ENCODE measurements around the gene XYLT2.
"Not testable (repeated sequence)": the region's sequence is repeated elsewhere in the genome, so short reads cannot be mapped to it uniquely, and the experiment has no call there.

Gene XYLT2

DNA sequence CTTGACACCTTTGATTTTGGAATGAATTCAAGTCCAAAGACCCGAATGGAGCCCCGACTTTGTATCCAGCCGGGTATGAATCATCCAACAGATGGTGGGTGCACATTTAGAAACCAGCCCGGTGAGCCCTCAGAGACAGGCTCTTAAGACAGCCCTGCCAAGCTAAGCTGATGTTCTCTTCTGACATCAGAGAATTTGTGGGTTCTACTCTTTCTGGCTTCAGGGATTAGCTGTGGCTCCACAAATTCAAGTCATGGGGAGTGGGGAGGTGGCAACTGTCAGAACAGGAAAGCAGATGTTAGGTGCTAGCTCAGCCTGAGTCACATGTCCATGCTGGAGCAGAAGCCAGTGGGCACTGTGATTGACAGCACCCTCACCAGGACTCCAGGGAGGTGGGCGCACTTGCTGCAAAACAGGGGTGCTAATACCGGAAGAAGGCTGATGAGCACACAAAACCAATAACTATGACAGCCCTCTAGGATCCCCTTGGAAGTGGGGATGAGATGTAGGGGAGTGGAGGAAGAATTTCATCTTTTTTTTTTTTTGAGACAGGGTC lies 31.4 kb upstream of the XYLT2 start:
- ATAC-seq (ENCODE audit: low read depth) = no peak
- Histone ChIP-seq H3K9me3 (ENCODE audit: severe bottlenecking) (no peaks in the 10 kb centered on the region), H3K4me3 (ENCODE audit: severe bottlenecking) (no peak overlapping the region), H3K27me3 (ENCODE audit: insufficient read depth, poor library complexity, severe bottlenecking) (no peaks in the 10 kb centered on the region), H3K36me3 (ENCODE audit: low read depth) (no peaks in the 10 kb centered on the region), H3K4me1 (ENCODE audit: insufficient read depth, poor library complexity, severe bottlenecking) (peaks cover 15% of the 10 kb centered on the region), H3K27ac (ENCODE audit: poor library complexity, severe bottlenecking) (no peak overlapping the region)
- TF ChIP-seq, protein P1, sequence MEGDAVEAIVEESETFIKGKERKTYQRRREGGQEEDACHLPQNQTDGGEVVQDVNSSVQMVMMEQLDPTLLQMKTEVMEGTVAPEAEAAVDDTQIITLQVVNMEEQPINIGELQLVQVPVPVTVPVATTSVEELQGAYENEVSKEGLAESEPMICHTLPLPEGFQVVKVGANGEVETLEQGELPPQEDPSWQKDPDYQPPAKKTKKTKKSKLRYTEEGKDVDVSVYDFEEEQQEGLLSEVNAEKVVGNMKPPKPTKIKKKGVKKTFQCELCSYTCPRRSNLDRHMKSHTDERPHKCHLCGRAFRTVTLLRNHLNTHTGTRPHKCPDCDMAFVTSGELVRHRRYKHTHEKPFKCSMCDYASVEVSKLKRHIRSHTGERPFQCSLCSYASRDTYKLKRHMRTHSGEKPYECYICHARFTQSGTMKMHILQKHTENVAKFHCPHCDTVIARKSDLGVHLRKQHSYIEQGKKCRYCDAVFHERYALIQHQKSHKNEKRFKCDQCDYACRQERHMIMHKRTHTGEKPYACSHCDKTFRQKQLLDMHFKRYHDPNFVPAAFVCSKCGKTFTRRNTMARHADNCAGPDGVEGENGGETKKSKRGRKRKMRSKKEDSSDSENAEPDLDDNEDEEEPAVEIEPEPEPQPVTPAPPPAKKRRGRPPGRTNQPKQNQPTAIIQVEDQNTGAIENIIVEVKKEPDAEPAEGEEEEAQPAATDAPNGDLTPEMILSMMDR (IDR thresholded peaks at IDR 0.05; ENCODE audit: poor library complexity, severe bottlenecking) = no peak
- no peak for DNase-seq (ENCODE audit: low spot score)

GRCh38 chr17:50316016-50316587 lies 29.8 kb upstream of the XYLT2 start:
- peaks cover 15% of the 10 kb centered on the region for H3K4me1 ChIP-seq (ENCODE audit: insufficient read depth, poor library complexity, severe bottlenecking)
- H3K27ac ChIP-seq (ENCODE audit: poor library complexity, severe bottlenecking) = no peak overlapping the region
- no peaks in the 10 kb centered on the region for H3K27me3 ChIP-seq (ENCODE audit: insufficient read depth, poor library complexity, severe bottlenecking)
- no peaks in the 10 kb centered on the region for H3K9me3 ChIP-seq (ENCODE audit: severe bottlenecking)
- no peaks in the 10 kb centered on the region for H3K36me3 ChIP-seq (ENCODE audit: low read depth)
- H3K4me3 ChIP-seq (ENCODE audit: severe bottlenecking) = no peak overlapping the region
- TF ChIP-seq, protein P1 (IDR thresholded peaks at IDR 0.05; ENCODE audit: poor library complexity, severe bottlenecking) = no peak
- DNase-seq (ENCODE audit: low spot score) (no peak), ATAC-seq (ENCODE audit: low read depth) (peak; percentile 56; the same call in 2 of the 3 replicates)

GRCh38 chr17:50316660-50317059 lies 29.3 kb upstream of the XYLT2 start:
- not testable (repeated sequence) for ATAC-seq (ENCODE audit: low read depth); H3K27ac ChIP-seq (ENCODE audit: poor library complexity, severe bottlenecking); H3K27me3 ChIP-seq (ENCODE audit: insufficient read depth, poor library complexity, severe bottlenecking); H3K4me3 ChIP-seq (ENCODE audit: severe bottlenecking); DNase-seq (ENCODE audit: low spot score); H3K36me3 ChIP-seq (ENCODE audit: low read depth); H3K9me3 ChIP-seq (ENCODE audit: severe bottlenecking)
- H3K4me1 ChIP-seq (ENCODE audit: insufficient read depth, poor library complexity, severe bottlenecking) = peaks cover 15% of the 10 kb centered on the region

DNA sequence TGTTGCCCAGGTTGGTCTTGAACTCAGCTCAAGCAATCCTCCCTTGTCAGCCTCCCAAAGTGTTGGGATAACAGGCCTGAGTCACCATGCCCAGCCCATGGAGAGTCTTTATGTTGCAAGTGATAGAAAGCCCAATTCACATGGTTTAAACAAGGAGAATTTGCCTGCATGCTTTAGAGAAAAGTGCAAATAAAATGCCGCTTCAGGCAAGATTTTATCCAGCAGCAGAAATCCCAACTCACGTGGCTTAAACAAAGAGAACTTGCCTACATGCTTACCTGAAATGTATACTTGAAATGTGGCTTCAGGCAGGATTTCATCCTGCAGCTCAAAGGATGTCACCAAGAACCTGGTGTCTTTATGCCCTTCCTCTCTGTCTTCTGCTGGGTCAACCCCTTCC lies 28.8 kb upstream of the XYLT2 start:
- TF ChIP-seq, protein P1 (IDR thresholded peaks at IDR 0.05; ENCODE audit: poor library complexity, severe bottlenecking) = no peak
- peaks cover 15% of the 10 kb centered on the region for H3K4me1 ChIP-seq (ENCODE audit: insufficient read depth, poor library complexity, severe bottlenecking)
- H3K27me3 ChIP-seq (ENCODE audit: insufficient read depth, poor library complexity, severe bottlenecking) = no peaks in the 10 kb centered on the region
- no peaks in the 10 kb centered on the region for H3K9me3 ChIP-seq (ENCODE audit: severe bottlenecking)
- no peak overlapping the region for H3K27ac ChIP-seq (ENCODE audit: poor library complexity, severe bottlenecking)
- no peaks in the 10 kb centered on the region for H3K36me3 ChIP-seq (ENCODE audit: low read depth)
- no peak overlapping the region for H3K4me3 ChIP-seq (ENCODE audit: severe bottlenecking)
- no peak for DNase-seq (ENCODE audit: low spot score)
- no peak for ATAC-seq (ENCODE audit: low read depth)

DNA sequence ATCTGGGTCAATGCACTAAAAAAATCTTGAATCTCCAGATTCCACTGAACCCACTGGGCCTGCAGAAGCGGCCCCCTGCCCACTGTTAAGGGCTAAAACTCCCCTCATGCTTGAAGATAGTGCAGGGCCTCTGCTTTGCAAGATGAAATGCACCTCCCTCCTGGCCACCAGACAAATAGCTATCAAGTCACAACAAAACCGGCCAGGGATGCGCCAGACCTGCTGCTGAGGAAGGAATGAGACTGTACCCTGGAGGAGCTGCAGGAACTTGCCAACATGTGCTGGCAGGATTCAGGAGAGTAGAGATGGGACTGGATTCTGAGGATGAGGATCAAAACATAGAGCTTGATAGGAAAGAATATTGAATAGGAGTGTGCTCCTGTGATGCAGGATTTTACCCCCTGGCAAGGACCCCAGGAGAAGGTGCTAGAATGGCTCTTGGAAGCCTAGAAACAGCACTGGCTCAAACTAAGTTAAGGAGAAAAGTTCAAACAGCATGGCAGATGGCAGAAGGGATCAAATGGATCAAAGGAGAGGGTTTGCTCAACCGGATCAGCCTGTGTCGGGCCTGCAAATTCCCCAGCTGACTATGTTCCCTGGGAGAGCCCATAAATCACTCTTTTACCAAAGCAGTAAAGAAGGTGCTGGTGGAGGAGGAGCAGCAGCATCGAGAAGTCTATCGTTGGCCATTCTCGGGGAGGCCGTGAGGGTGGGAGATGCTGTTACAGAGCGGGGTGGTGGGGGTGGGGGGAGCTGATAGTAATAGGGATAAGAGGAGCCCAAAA lies 27.2 kb upstream of the XYLT2 start:
- peaks cover 15% of the 10 kb centered on the region for H3K4me1 ChIP-seq (ENCODE audit: insufficient read depth, poor library complexity, severe bottlenecking)
- H3K9me3 ChIP-seq (ENCODE audit: severe bottlenecking) = no peaks in the 10 kb centered on the region
- no peak overlapping the region for H3K4me3 ChIP-seq (ENCODE audit: severe bottlenecking)
- no peak overlapping the region for H3K27ac ChIP-seq (ENCODE audit: poor library complexity, severe bottlenecking)
- DNase-seq (ENCODE audit: low spot score) (no peak), ATAC-seq (ENCODE audit: low read depth) (peak; percentile 62)
- H3K36me3 ChIP-seq (ENCODE audit: low read depth) = no peaks in the 10 kb centered on the region
- H3K27me3 ChIP-seq (ENCODE audit: insufficient read depth, poor library complexity, severe bottlenecking) = no peaks in the 10 kb centered on the region
- TF ChIP-seq, protein P1 (IDR thresholded peaks at IDR 0.05; ENCODE audit: poor library complexity, severe bottlenecking) = no peak

Measured in RWPE2 (cell line).